ENCODE results near the gene RBMX.

Gene RBMX

GRCh38 chrX:136835761-136836160 is 44.8 kb downstream of the RBMX start:
- DNase-seq (ENCODE audit: extremely low spot score), result no peak
- TF ChIP-seq CTCF (IDR thresholded peaks at IDR 0.05; ENCODE audit: control extremely low read depth, extremely low read depth, low read depth, missing control alignments), result no peak
- CTCF ChIA-PET, result no interaction called here
- POLR2A ChIA-PET, result no interaction called here

DNA sequence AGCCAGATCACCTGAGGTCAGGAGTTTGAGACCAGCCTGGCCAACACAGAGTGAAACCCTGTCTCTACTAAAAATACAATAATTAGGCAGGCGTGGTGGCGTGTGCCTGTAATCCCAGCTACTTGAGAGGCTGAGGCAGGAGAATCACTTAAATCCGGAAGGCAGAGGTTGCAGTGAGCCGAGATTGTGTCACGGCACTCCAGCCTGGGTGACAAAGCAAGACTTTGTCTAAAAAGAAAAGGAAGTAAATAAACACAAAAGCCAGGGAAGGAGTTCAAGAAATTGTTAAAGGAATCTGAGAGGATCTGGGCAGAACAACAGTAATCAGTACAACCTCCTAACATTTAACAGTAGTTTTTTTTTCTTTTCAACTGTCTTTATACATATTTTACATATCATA is 51.1 kb downstream of the RBMX start:
- TF ChIP-seq CTCF (IDR thresholded peaks at IDR 0.05; ENCODE audit: control extremely low read depth, extremely low read depth, low read depth, missing control alignments), result no peak
- no peak for DNase-seq (ENCODE audit: extremely low spot score)
- CTCF ChIA-PET, result no interaction called here
- POLR2A ChIA-PET, result no interaction called here

GRCh38 chrX:136828830-136829229 is 51.7 kb downstream of the RBMX start:
- POLR2A ChIA-PET, result no interaction called here
- TF ChIP-seq CTCF (IDR thresholded peaks at IDR 0.05; ENCODE audit: control extremely low read depth, extremely low read depth, low read depth, missing control alignments), result no peak

GRCh38 chrX:136827026-136827425 is 53.5 kb downstream of the RBMX start:
- CTCF ChIA-PET, result no interaction called here
- no peak for DNase-seq (ENCODE audit: extremely low spot score)
- no peak for TF ChIP-seq CTCF (IDR thresholded peaks at IDR 0.05; ENCODE audit: control extremely low read depth, extremely low read depth, low read depth, missing control alignments)
- POLR2A ChIA-PET, result no interaction called here

More at GRCh38 chrX:136828830-136829229, 51.7 kb downstream of the RBMX start:
- CTCF ChIA-PET, result no interaction called here
- no peak for DNase-seq (ENCODE audit: extremely low spot score)

DNA sequence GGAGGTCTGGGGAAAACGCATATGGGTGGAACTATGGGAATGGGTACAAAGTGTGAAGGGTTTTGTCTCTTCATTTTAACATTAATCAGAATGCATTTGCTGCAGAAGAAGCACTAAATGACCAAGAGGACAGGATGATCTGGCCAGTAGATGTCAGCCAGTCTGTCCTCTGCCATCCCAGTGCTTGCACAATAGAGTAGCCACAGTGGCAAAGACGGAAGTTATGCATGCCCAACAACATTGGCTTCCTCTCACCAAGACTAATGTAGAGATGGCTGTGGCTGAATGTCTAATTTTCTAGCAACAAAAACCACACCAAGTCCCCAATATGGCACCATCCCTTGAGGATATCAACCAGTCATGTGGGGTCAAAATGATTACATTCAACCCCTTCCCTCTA is 54.8 kb downstream of the RBMX start:
- ChIA-PET POLR2A (no interaction called here), CTCF (no interaction called here)
- no peak for TF ChIP-seq CTCF (IDR thresholded peaks at IDR 0.05; ENCODE audit: control extremely low read depth, extremely low read depth, low read depth, missing control alignments)
- DNase-seq (ENCODE audit: extremely low spot score), result no peak
